ENCODE results near the gene SMARCD3. TPM values are rescaled to one million over a fixed set of nuclear protein-coding genes. Genes with fewer than 3 reads are reported as not detected.
A peak's percentile ranks its signal among the peaks of the same experiment; 100 is the strongest.

The SMARCD3 gene
- total and polyA plus RNA-seq, 2 of the 13 experiments (the other 11 are each of a cell fraction or from before 2014, with no cell fraction given): 0.20 to 0.62 TPM

GRCh38 chr7:151192002-151192539, 56.4 kb downstream of the SMARCD3 start:
- BruUV-seq (replicated peaks): no TSS peak
- FAIRE-seq: no peak
- Histone ChIP-seq H3K4me2 (ENCODE audit: low read depth, low read length) (no peak overlapping the region), H3K9ac (ENCODE audit: insufficient read depth, low read depth, low read length) (no peak overlapping the region), H3K9me3 (ENCODE audit: low read length) (no peaks in the 10 kb centered on the region), H3K4me1 (ENCODE audit: insufficient read depth, low read length) (no peaks in the 10 kb centered on the region), H3K27me3 (ENCODE audit: control insufficient read depth in 1 of 2, insufficient read depth in 2 of 2, low read length in 2 of 2) (peaks cover 9 to 79% of the 10 kb centered on the region in 2 experiments; a peak in 4 of 5 replicates), H2AFZ (ENCODE audit: low read length) (no peak overlapping the region), H3K79me2 (ENCODE audit: insufficient read depth, low read length) (no peaks in the 10 kb centered on the region), H4K20me1 (ENCODE audit: insufficient read depth, low read length) (no peaks in the 10 kb centered on the region), H3K27ac (ENCODE audit: extremely low read length, insufficient read depth, low read length) (no peak overlapping the region), H3K4me3 (replicated peaks in 1 of 3; ENCODE audit: insufficient read depth in 1 of 3, low read depth in 2 of 3, low read length in 3 of 3) (no peak overlapping the region), H3K36me3 (replicated peaks in 1 of 2; ENCODE audit: control insufficient read depth in 1 of 2, insufficient read depth in 2 of 2, low read length in 2 of 2) (no peaks in the 10 kb centered on the region)
- no peak for DNase-seq (ENCODE audit: low spot score)
- 100% methylated on average over 1 of the region's 23 CpGs for WGBS (ENCODE audit: low lambda C conversion rate)
- TF ChIP-seq MEIS2 (CRISPR knock-in tag; IDR thresholded peaks at IDR 0.05) (no peak), THAP8 (CRISPR knock-in tag; IDR thresholded peaks at IDR 0.05; ENCODE audit: borderline replicate concordance) (no peak)
- POLR2A ChIA-PET: no interaction called here
- CTCF ChIA-PET (ENCODE audit: low intra/inter-chr PET ratio, low total read pairs): interaction anchor here (1.6 kb wide), 1 partner anchor 111 kb away, joined by 4 read pairs; no protein-coding TSS in a partner anchor
- no peak for ATAC-seq
- in situ Hi-C loops (cut with HindIII; ENCODE audit: extremely low pct_ligation_motif_present, low pct_unique_long_range_greater_than_20kb): loop anchor here (10.0 kb wide), 1 partner anchor 113 kb away; no protein-coding TSS in a partner anchor
- intact Hi-C loops (cut with micrococcal nuclease; ENCODE audit: unreplicated experiment): no loop called here

GRCh38 chr7:151191544-151191943, 57.0 kb downstream of the SMARCD3 start:
- FAIRE-seq (no peak), ATAC-seq (peak; percentile 89), DNase-seq (ENCODE audit: low spot score) (peak; percentile 39)
- ChIA-PET CTCF (ENCODE audit: low intra/inter-chr PET ratio, low total read pairs) (interaction anchor here (1.1 to 1.6 kb wide), 2 partner anchors 53 to 112 kb away, joined by 4 to 6 read pairs; no protein-coding TSS in a partner anchor), POLR2A (no interaction called here)
- H3K4me2 ChIP-seq (ENCODE audit: low read depth, low read length): no peak overlapping the region
- intact Hi-C loops (cut with micrococcal nuclease; ENCODE audit: unreplicated experiment): loop anchor here (2.0 kb wide), 1 partner anchor 53 kb away; no protein-coding TSS in a partner anchor
- H3K4me1 ChIP-seq (ENCODE audit: insufficient read depth, low read length): no peaks in the 10 kb centered on the region
- H3K27me3 ChIP-seq (ENCODE audit: control insufficient read depth in 1 of 2, insufficient read depth in 2 of 2, low read length in 2 of 2): peaks cover 9 to 76% of the 10 kb centered on the region in 2 experiments; a peak in 4 of 5 replicates
- BruUV-seq (replicated peaks): no TSS peak
- no peaks in the 10 kb centered on the region for H3K36me3 ChIP-seq (replicated peaks in 1 of 2; ENCODE audit: control insufficient read depth in 1 of 2, insufficient read depth in 2 of 2, low read length in 2 of 2)
- WGBS (ENCODE audit: low lambda C conversion rate): 0% methylated on average over 2 of the region's 12 CpGs
- H2AFZ ChIP-seq (ENCODE audit: low read length): no peak overlapping the region
- H3K27ac ChIP-seq (ENCODE audit: extremely low read length, insufficient read depth, low read length): no peak overlapping the region
- H4K20me1 ChIP-seq (ENCODE audit: insufficient read depth, low read length): no peaks in the 10 kb centered on the region
- in situ Hi-C loops (cut with HindIII; ENCODE audit: extremely low pct_ligation_motif_present, low pct_unique_long_range_greater_than_20kb): loop anchor here (10.0 kb wide), 1 partner anchor 113 kb away; no protein-coding TSS in a partner anchor
- no peaks in the 10 kb centered on the region for H3K9me3 ChIP-seq (ENCODE audit: low read length)
- TF ChIP-seq MYC (CRISPR knock-in tag; IDR thresholded peaks at IDR 0.05; ENCODE audit: borderline replicate concordance) (no peak), CTCF (CRISPR knock-in tag; IDR thresholded peaks at IDR 0.05) (peak; percentile 61), CREM (IDR thresholded peaks at IDR 0.05) (no peak), CREM (CRISPR knock-in tag; IDR thresholded peaks at IDR 0.05) (no peak), NFYB (CRISPR knock-in tag; IDR thresholded peaks at IDR 0.05) (0 out of 2 replicates have a peak, but pooled peaks have one; percentile 38), ZNF263 (CRISPR knock-in tag; IDR thresholded peaks at IDR 0.05) (peak; percentile 48; the same call in 1 of the 2 replicates), XRCC5 (optimal IDR thresholded peaks at IDR 0.05; ENCODE audit: low read length) (peak; percentile 36)
- no peak overlapping the region for H3K9ac ChIP-seq (ENCODE audit: insufficient read depth, low read depth, low read length)
- H3K79me2 ChIP-seq (ENCODE audit: insufficient read depth, low read length): no peaks in the 10 kb centered on the region
- H3K4me3 ChIP-seq (replicated peaks in 1 of 3; ENCODE audit: insufficient read depth in 1 of 3, low read depth in 2 of 3, low read length in 3 of 3): no peak overlapping the region

Measured in HepG2 (cell line).